GM19395 (cell line): ENCODE results near the gene ELMOD3.

ENCODE experiments used
- ATAC-seq: cut with Tn5 transposase; IDR thresholded peaks from one replicate; pipeline ENCODE4 v1.9.1; 2021; ENCODE audit warnings: mild to moderate bottlenecking, moderate library complexity; ENCODE audit not compliant: unreplicated experiment

ELMOD3 gene

DNA sequence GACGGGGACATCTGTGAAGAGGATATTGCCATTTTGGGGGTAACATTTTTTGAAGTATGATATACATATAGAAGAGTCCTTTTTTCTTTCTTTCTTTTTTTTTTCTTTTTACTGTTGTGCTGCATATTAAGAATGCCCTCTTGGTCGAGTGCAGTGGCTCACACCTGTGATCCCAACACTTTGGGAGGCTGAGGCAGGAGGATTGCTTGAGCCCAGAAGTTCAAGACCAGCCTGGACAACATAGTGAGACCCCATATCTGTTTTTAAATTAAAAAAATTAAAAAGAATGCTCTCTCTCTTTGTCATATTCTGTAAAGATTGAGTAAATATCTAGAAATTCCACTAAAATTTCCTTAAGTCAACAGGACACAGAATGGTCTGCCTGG, 67.5 kb downstream of the ELMOD3 start:
- ATAC-seq, result no peak

DNA sequence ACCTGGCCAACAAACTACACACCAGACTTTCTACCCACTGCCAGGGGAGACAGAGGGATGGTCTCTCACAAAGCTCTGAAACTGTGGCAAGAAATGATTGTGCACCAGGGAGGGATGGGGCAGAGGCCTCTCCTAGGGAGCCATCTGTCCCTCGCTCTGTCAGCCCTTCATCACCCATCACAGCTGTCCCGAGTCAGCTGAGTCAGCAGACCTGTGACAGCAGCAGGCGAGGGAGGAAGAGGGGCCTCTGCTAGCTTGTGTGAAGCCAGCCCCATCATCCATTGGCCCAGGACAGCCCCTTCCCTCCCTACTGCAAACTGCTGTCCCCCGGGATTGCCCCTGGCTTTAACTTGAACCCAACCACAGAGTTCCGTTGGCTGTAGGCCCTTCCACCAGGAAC, 69.0 kb downstream of the ELMOD3 start:
- no peak for ATAC-seq

DNA sequence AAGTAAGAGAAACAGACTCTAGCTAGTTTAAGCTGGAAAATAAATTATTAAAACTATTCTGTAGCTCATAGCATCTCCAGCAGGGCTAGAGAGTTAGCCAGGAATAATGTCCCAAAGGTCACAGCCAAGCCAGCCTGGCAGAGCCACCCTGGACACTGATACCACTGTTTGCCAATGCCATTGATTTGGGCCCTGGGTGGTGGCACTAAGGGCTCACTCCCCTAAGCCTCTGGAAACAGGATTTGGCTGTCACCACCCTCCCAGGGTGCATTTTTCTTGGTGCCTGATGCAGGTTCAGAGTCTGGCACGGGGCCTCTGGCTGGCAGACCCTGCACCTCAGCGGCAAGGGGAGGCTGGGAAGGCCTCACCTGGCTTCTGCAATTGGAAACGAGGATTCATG, 71.0 kb downstream of the ELMOD3 start:
- ATAC-seq, result no peak

DNA sequence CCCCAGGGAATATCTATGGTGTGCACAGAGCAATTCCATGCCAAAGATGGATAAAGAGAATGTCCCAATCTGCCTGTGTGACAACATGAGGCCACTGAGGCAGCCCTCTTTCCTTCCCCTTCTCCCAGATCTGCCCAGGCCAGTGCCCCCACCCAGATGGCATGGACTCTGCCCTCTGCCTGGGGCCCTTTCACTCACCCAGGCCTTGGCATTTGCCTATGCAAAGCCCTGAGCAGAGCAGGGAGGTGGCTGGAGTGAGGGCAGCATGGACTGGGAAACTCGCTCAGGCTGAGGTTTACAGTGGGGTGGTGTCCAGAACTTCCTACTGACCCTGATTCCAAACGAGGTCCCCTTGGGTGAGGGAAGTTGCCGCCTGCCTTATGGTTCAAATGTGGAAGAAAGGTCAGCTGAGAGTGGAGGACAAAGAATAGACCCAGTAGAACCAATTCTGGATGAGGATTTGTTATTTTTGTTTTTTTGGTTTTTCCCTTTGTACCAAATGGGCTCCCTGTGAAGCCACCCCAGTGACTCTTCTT, 72.8 kb downstream of the ELMOD3 start:
- no peak for ATAC-seq

DNA sequence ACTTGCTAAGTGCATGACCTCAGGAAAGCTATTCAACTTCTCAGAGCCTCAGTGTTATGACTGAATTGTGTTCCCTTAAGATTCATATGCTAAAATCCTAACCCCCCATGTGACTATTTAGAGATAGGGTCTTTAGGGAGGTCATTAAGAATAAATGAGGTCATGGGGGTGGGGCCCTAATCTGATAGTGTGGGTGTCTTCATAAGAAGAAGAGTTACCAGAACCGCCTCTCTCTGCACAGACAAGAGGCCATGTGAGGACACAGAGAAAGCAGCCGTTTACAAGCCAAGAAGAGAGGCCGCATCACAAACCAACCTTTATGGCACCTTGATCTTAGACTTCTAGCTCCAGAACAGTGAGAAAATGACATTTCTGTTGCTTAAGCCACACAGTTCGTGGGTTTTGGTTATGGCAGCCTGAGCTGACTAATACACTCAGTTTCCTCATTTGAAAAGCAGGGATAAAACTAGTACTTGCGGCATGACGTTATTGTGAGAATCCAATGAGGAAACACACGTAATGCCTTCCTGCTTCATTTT, 73.8 kb downstream of the ELMOD3 start:
- ATAC-seq, result no peak

DNA sequence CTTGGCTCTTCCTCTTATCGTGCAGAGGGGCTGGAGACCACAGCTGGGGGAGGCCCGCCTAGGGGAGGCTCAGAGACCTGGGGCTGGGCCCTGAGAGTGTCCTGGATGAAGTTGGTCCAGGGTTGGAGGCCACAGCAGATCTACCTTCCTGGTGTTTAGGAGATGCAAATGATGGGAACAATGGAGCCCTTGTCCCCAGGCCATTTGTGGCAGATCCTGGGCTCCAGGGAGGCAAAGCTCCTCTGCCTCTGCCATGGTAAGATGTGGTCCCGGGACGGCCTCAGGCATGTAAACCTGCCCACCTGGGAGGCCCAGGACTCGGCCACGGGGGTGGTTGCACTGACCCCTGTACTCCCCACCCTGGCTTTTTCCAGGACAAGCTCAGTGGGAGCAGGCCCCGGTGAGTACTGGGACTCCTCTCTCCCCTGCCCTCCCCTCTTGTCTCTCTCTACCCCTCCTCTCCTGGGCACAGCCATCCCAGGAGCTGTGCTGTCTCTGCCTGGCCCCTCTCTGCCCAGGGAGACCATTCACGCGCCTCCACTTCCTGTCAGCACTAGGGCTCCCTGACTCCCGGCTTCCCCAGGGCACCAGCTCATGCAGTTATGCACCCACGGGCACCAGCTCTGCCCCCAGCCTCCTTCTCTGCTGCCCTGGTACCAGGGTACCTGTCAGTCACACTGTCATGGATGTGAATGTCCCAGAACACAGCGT, 74.8 kb downstream of the ELMOD3 start:
- ATAC-seq, result no peak

DNA sequence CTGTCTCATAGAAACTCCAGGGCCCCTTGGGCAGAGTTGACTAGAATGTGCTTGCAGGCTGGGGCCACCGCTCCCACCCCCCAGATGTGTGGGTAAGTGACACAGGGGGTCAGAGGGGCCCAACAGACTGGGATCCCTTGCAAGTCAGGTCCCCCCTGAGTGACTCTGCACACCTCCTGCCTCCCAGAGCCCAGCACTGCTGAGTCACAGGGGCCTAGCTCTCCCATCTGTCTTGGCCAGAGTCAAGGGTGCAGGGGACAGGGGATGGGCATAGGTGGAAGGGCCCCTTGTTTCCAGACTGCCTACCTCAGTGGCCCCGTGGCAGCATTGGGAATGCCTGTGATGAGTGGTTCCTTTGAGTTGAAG, 75.3 kb downstream of the ELMOD3 start:
- no peak for ATAC-seq

DNA sequence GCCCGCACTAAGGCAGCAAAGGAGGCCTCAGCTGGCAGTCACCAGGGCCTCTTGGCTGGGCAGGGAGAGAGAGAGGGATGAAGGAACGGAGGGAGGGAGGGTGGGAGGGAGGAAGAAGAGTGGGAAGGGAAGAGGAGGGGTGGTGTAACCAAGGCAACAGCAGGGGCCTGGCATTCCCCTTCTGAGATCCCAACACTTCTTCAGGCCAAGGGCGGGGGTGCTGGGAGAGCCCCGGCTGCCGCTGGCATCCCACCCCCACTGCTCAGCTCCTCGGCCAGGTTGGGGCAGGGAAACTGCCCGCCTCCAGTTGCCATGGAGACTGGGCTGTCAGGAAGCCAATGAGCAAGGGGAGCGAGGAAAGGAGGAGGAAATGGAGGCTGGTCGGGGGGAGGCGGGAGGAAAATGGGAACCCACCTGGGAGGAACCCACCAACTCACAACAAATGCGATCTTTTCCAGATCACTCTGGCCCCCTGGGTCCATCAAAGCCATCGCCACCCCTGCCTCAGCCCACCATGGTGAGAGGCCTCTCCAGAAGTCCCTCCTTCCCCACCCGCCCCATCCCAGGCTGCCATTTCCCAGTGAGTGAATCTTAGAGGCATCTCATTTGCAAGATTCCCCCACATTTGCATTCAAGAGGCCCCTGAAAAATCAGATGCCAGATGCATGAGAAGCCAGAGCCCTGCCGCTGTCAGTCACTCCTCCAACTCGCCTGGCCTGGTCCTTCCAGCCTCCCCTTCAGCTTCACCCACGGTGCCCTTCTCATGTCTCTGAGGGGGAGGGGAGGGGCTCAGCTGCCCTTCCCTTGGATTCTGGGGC, 76.4 kb downstream of the ELMOD3 start:
- ATAC-seq, result no peak

DNA sequence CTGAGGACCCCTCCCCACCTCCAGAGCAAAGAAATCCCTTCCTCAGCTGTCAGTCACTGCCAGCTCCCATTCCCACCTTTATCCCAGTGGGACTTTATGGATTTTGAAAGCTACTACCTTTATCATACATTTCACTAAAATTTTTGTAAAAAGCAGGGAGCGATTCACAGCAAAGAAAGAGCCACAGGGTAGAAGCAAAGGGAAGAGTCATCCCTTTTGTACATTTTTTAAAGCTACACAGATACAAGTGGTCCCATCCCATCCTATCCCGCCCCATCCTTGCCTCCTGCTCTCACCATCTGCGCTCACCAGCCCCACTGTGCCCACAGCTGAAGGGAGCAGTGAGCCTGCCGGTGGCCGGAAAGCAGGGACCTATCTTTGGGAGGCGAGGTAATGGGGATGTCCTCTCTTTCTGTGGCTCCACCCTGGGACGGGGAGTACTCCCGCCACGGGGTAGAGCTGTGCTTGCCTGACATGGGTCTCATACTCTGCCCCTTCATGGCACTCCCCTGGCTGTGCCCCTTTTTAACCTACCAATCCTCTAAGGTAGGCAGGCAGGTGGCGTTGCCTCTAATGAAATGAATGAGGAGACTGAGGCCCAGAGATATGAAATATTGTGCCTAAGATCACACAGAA, 77.1 kb downstream of the ELMOD3 start:
- no peak for ATAC-seq

DNA sequence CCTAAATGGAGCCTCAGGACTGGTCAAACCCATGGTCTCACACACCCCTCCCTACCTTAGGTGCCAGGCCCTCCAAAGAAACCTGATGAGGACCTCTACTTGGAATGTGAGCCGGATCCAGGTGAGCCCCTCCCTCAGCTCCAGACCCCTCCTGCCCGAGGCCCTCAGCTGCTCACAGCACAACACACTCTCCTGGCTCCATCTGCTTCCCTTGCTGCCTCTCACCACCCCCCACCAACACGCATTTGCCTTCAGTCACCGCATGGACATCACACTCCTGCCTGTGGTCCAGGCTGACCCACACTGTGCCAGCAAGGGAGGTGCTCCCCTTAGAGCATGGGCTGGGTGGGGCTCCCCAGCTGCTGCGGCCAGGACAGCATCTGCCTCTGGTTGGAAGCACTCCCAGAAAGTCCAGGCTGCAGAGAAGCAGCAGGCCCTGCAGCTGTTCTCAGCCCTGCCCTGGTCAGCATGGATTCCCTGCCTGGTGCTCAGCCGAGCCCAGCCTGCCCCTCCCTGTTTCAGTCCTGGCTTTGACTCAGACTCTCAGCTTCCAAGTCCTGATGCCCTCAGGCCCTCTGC, 79.0 kb downstream of the ELMOD3 start:
- ATAC-seq, result no peak

DNA sequence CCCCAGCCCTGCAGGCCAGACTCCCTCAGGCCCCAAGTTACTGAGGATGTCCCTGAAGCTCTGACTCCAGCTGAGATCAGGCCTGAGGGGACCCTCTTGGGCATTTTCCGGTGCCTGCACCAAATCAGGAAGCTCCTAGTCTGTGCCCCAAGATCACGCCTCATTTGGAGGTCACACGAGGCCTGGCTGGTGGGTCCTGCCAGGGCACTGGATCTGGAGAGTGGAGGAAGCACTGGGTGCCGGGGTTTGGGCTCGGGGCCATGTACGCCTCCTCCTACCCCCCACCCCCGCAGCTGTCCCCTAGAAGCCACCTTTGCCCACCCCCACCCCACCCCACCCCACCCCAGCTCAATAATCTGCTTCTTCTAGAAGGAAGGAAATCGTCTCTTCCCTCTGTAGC, 80.1 kb downstream of the ELMOD3 start:
- no peak for ATAC-seq

DNA sequence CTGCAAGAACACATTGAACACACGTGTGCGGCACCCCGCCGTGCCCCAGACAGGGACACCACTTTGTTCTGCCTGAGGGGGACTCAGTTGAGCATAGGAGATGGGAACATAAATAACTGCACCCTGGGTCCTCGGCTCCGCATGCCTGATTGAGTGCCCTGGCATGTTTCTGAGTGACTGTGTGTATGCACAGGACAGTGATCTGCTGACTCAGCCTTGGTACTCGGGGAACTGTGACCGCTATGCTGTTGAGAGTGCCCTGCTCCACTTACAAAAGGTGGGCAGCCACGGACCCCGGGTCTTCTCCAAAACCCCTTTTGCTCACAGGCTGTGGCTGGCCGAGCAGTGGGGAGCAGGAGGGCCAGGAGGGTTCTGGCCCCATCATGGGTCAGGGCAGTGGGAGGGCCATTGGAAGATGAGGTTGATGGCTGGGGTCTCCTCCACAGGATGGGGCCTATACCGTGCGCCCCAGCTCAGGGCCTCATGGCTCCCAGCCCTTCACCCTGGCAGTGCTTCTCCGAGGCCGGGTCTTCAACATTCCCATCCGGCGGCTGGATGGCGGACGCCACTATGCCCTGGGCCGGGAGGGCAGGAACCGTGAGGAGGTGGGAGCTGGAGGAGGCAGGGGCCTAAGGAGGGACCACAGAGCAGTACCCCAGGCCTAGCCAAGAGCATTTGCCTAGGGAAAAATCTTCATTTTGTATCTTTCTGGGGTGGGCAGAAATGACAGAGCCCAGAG, 80.8 kb downstream of the ELMOD3 start:
- ATAC-seq, result no peak

DNA sequence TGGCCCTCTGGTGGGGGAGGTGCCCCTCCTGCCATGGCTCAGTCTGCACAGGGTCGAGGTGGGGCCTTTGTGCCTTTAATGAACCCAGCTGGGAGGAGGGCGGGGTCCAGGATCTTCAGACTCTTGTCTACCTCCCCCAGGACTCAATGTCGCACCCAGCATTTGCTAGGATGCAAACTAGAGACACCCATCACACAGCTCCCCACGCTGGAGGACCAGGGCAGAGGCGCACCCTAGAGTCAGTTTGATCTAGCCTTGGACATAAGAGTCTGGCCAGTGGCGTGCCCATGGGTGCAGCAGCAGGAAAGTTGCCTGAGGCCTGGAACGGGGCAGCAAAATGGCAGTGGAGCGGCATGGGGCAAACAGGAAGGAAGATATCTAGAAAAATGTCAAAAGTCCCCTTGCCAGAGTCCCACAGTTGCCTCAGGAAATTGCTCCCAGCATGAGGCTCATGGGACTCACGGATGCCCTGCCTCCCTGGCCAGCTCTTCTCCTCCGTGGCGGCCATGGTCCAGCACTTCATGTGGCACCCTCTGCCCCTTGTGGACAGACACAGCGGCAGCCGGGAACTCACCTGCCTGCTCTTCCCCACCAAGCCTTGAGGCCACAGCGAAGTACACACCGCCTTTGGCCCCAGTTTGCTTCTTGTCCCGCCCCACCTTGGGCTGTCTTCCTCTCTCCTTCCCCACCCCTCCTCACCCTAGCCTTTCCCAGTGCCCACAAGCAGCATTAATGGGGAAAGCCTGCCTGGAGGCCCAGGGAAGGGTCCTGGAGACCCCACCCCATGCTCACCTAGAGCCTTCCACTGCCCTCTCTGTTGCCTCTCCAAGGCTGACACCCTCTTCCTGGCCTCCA, 81.6 kb downstream of the ELMOD3 start:
- no peak for ATAC-seq

DNA sequence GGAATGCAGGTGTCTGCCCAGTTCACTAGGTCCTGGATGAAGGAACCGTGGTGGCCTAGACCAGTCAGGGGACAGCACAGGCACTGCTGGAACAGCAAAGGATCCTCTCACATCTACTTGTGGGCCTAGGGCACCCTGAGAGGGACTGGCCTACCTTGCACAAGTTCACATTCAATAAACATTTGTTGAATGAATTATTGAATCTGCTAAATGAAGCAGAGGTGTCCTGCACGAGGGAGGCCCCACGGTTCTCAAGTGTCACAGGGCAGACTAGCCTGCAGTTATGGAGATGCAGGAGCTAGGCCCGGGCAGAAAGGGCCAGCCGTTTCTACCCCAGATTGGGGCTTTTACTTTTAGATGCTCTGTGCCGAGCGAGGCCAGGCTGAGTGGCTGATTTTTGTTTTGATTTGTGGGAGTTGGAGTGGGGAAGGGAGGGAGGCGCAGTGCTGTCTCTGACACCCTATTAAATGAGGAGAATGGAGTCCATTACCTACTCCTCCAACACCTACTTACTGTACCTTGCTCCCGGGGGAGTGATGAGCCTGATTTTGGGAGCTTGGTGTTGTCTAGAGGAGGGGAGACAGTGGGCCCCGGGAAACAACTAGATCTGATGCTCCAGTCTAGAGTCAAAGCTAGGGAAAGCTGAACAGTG, 82.4 kb downstream of the ELMOD3 start:
- peak; percentile 30 for ATAC-seq

DNA sequence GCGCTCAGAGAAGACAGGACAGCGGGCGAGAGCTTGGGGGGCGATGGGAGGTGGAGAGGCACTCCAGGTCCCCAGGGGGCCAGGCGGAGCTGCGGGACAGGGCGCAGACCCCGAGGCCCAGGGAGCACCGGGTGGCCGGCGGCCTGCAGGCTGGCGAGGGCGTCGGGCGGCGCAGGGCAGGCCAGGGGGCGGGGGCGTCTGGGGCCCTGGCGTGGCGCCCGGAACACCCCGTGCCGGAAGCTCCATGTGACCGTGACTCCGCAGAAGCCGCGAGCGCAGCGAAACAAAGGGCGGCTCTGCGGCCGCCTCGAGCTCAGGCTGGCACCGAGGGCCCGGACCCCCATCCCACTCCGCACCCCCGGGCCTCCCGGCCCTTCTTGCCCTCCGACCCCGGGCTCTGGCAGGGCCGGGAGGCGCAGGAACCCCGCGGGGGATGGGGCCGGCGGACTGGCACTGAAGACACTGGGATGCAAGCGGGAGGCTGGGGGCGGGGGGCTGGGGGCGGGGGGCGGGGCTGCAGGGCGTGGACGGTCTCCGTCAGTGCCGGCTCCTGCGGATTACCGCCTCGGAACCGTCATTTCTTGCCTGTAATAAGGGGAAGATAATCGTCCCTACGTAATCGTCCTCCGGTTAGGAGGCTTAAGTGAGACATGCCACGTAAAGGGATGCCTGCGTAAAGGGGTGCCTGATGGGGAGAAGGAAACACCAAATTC, 83.1 kb downstream of the ELMOD3 start:
- peak; percentile 79 for ATAC-seq

DNA sequence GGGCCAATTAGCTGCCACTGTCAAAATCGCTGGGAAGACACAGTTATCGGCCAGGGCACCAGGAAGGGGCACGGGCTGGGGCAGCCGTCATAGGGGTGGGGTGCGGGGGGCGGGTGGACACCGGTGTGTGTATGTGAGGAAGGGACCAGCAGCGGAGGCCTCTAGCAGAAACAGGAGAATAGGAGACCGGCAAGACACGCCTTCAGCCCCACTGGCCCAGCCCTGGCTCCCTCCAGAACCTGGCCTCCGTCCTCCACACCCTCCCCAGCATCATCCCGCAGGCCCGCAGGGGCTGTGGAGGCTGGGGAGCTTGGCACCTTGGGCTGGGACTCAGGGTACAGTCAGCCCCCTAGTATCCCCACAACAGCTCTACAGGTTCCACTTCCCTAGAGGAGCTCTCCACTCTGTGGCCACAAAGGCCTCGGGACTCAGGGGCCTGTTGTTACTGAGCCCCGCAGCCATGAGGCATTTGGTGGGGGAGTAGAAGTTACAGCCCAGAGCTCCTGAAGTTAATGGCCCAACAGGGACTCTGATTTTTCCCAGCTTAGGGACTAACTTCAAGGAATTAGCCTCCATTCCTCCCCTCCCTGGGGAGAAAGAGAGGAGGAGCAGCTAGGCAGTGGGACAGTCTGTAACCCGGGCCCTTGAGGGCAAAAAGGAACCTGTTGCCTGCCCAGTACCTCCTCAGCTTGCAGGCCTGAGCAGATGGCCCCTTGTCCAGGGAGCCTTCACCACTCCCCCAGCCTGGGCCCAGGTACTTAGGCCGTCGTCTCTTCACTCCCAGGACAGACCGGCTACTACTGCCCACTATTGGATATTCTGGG, 83.8 kb downstream of the ELMOD3 start:
- peak; percentile 13 for ATAC-seq

DNA sequence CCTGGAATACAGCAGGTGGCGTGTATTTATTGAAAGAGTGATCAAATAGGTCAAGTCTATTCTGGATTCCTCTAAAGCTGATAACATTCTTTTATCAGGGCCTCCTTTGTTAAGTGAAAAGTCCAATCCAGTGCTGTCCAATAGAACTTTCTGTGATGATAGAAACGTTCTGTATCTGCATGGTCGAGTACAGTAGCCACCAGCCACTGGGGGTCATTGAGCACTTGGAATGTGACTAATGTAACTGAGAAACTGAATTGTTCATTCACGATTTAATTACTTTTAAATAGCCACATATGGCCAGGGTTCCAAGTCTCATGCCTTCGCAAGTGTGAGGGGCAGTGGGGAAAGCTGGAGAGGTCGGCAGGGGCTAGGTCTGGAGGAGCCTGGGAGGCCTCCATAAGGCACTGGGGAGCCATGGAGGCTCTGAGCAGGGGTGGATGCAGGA, 84.5 kb downstream of the ELMOD3 start:
- ATAC-seq, result no peak
